Esophagus squamous epithelium (tissue), 4 donors: ENCODE measurements around the gene CSTPP1.

Source experiments
- CTCF ChIP-seq, 6 experiments: fragments of 450-650 bp in 4 of 6; fragments of 200-600 bp in 2 of 6; sonication (generic) in 2 of 6; IDR thresholded peaks; one replicate each; pipeline ENCODE4 v1.5.1; 2016 to 2019; ENCODE audit warnings: antibody characterized with exemption in 6 of 6, mild to moderate bottlenecking in 4 of 6, moderate library complexity in 4 of 6
- POLR2A ChIP-seq, 4 donors: fragments of 450-650 bp; IDR thresholded peaks; one replicate each; pipeline ENCODE4 v1.6.1; 2017; ENCODE audit warnings: antibody characterized with exemption in 4 of 4, mild to moderate bottlenecking in 4 of 4, moderate library complexity in 3 of 4

GRCh38 chr11:47156951-47157350, 220.4 kb downstream of the CSTPP1 start:
- no peak for TF ChIP-seq CTCF (IDR thresholded peaks at IDR 0.05)
- TF ChIP-seq POLR2A (IDR thresholded peaks at IDR 0.05): no peak
